UCSD-AML1 (cell line): Measurements from ENCODE around the gene AMMECR1.

Experiments used
- DNase-seq: peaks from one replicate; lab custom pipeline; 2025; ENCODE audit not compliant: unreplicated experiment; lab: John Stamatoyannopoulos, UW

Gene AMMECR1

GRCh38 chrX:110311437-110312230 lies 6.3 kb downstream of the AMMECR1 start:
- DNase-seq, result no peak

GRCh38 chrX:110310896-110311295 lies 7.0 kb downstream of the AMMECR1 start:
- no peak for DNase-seq

GRCh38 chrX:110310000-110310790 lies 7.7 kb downstream of the AMMECR1 start:
- DNase-seq, result no peak

- DNase-seq, result no peak
Observed at GRCh38 chrX:110308220-110308619, 9.7 kb downstream of the AMMECR1 start.

- no peak for DNase-seq
Observed at GRCh38 chrX:110304884-110305283, 13.0 kb downstream of the AMMECR1 start.

GRCh38 chrX:110304371-110304770 lies 13.5 kb downstream of the AMMECR1 start:
- DNase-seq, result no peak

GRCh38 chrX:110302975-110303374 lies 14.9 kb downstream of the AMMECR1 start:
- no peak for DNase-seq

GRCh38 chrX:110301194-110301593 lies 16.7 kb downstream of the AMMECR1 start:
- DNase-seq, result no peak

- no peak for DNase-seq
Observed at GRCh38 chrX:110294087-110294486, 23.8 kb downstream of the AMMECR1 start.

- DNase-seq, result no peak
Observed at GRCh38 chrX:110293658-110294057, 24.2 kb downstream of the AMMECR1 start.

GRCh38 chrX:110287605-110288004 lies 30.3 kb downstream of the AMMECR1 start:
- DNase-seq, result no peak

GRCh38 chrX:110286106-110286505 lies 31.8 kb downstream of the AMMECR1 start:
- no peak for DNase-seq

GRCh38 chrX:110284159-110284558 lies 33.7 kb downstream of the AMMECR1 start:
- DNase-seq, result no peak

- no peak for DNase-seq
Observed at GRCh38 chrX:110282922-110283321, 35.0 kb downstream of the AMMECR1 start.

GRCh38 chrX:110281377-110281776 lies 36.5 kb downstream of the AMMECR1 start:
- DNase-seq, result no peak

GRCh38 chrX:110280954-110281353 lies 36.9 kb downstream of the AMMECR1 start:
- DNase-seq, result no peak

GRCh38 chrX:110277609-110278008 lies 40.3 kb downstream of the AMMECR1 start:
- DNase-seq, result no peak

GRCh38 chrX:110276778-110277177 lies 41.1 kb downstream of the AMMECR1 start:
- no peak for DNase-seq

- no peak for DNase-seq
Observed at GRCh38 chrX:110268886-110269285, 49.0 kb downstream of the AMMECR1 start.

- no peak for DNase-seq
Observed at GRCh38 chrX:110268395-110268794, 49.5 kb downstream of the AMMECR1 start.

GRCh38 chrX:110267874-110268273 lies 50.0 kb downstream of the AMMECR1 start:
- no peak for DNase-seq

GRCh38 chrX:110265661-110266060 lies 52.2 kb downstream of the AMMECR1 start:
- DNase-seq, result no peak
